Right renal cortex interstitium (tissue), 3 donors: ENCODE measurements around the gene SORCS1. TPM values are rescaled to one million over a fixed set of nuclear protein-coding genes. Genes with fewer than 3 reads are reported as not detected.

Experiments
- DNase-seq, 3 donors: peaks; one replicate each; pipeline ENCODE4 v3.0.0-alpha.2; 2013; ENCODE audit warnings: low read depth in 3 of 3, low spot score in 2 of 3
- polyA plus RNA-seq, 3 donors: library from polyadenylated mRNA; unstranded; fragments of 120-200 nt; gene quantifications; one replicate each; pipeline ENCODE4 v1.2.1, GENCODE V29; 2013; ENCODE audit not compliant: insufficient read length in 3 of 3

Gene SORCS1
- polyA plus RNA-seq, 3 donors, result 12.0 to 21.6 (median 17.3) TPM

GRCh38 chr10:106832846-106833245 lies 331.7 kb downstream of the SORCS1 start:
- no peak for DNase-seq

GRCh38 chr10:106830471-106830870 lies 334.0 kb downstream of the SORCS1 start:
- DNase-seq, result no peak

- no peak for DNase-seq
Measured at GRCh38 chr10:106830006-106830405, 334.5 kb downstream of the SORCS1 start.

GRCh38 chr10:106826716-106827115 lies 337.8 kb downstream of the SORCS1 start:
- no peak for DNase-seq

GRCh38 chr10:106825576-106826364 lies 338.7 kb downstream of the SORCS1 start:
- DNase-seq, result no peak

GRCh38 chr10:106820579-106820978 lies 343.9 kb downstream of the SORCS1 start:
- DNase-seq, result no peak

- no peak for DNase-seq
Measured at GRCh38 chr10:106819490-106819889, 345.0 kb downstream of the SORCS1 start.

- DNase-seq, result no peak
Measured at GRCh38 chr10:106816318-106817085, 348.0 kb downstream of the SORCS1 start.

- no peak for DNase-seq
Measured at GRCh38 chr10:106815427-106816043, 349.0 kb downstream of the SORCS1 start.

GRCh38 chr10:106804992-106805582 lies 359.4 kb downstream of the SORCS1 start:
- no peak for DNase-seq

- DNase-seq, result no peak
Measured at GRCh38 chr10:106802949-106803348, 361.6 kb downstream of the SORCS1 start.

GRCh38 chr10:106799776-106800175 lies 364.7 kb downstream of the SORCS1 start:
- DNase-seq, result no peak

- peak in 2 of 3 donors; percentile 15 to 26 for DNase-seq
Measured at GRCh38 chr10:106795619-106796018, 368.9 kb downstream of the SORCS1 start.

GRCh38 chr10:106793617-106794016 lies 370.9 kb downstream of the SORCS1 start:
- DNase-seq, result peak in 2 of 3 donors; percentile 2 to 10

GRCh38 chr10:106789623-106790022 lies 374.9 kb downstream of the SORCS1 start:
- no peak for DNase-seq

- DNase-seq, result no peak
Measured at GRCh38 chr10:106788982-106789381, 375.5 kb downstream of the SORCS1 start.

- DNase-seq, result no peak
Measured at GRCh38 chr10:106785528-106785927, 379.0 kb downstream of the SORCS1 start.

- no peak for DNase-seq
Measured at GRCh38 chr10:106780632-106781031, 383.9 kb downstream of the SORCS1 start.

- DNase-seq, result no peak
Measured at GRCh38 chr10:106777841-106778240, 386.7 kb downstream of the SORCS1 start.

GRCh38 chr10:106775127-106775526 lies 389.4 kb downstream of the SORCS1 start:
- no peak for DNase-seq

GRCh38 chr10:106772957-106773356 lies 391.5 kb downstream of the SORCS1 start:
- DNase-seq, result no peak
